ENCODE results near the gene PEX11G. TPM values are rescaled to one million over a fixed set of nuclear protein-coding genes. Genes with fewer than 3 reads are reported as not detected.

PEX11G gene
- total and polyA plus RNA-seq, 2 experiments from 2014 or later, result 2.2 TPM

DNA sequence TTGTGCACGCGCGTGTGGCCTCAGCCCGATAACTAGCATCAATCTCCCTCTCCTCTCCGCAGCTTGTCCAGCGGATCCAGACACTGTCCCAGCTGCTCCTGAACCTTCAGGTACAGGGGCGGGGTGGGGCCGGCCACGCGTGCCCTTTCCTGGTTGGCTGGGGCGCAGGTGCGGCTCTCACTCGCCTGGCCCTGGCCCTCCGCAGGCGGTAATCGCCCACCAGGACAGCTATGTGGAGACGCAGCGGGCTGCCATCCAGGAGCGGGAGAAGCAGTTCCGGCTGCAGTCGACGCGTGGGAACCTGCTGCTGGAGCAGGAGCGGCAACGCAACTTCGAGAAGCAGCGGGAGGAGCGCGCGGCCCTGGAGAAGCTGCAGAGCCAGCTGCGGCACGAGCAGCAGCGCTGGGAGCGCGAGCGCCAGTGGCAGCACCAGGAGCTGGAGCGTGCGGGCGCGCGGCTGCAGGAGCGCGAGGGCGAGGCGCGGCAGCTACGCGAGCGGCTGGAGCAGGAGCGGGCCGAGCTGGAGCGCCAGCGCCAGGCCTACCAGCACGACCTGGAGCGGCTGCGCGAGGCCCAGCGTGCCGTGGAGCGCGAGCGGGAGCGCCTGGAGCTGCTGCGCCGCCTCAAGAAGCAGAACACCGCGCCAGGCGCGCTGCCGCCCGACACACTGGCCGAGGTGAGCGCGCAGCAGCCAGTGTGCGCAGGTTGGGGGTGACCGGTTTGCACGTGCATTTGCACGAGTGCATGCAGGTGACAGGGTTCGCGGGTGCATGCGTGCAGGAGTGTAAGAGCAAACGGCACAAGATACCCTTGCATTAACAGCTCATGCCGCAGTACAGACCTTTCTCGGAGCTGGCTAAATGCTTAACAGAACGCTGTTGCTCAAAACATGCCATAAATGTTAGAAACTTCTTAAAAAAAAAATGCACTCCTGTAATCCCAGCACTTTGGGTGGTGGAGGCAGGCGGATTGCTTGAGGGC is 21.5 kb downstream of the PEX11G start (continued):
- TF ChIP-seq ZNF462 (CRISPR knock-in tag; IDR thresholded peaks at IDR 0.05), result no peak
- no peak for TF ChIP-seq ZNF331 (CRISPR knock-in tag; IDR thresholded peaks at IDR 0.05; ENCODE audit: low read depth)
- TF ChIP-seq, protein P1, sequence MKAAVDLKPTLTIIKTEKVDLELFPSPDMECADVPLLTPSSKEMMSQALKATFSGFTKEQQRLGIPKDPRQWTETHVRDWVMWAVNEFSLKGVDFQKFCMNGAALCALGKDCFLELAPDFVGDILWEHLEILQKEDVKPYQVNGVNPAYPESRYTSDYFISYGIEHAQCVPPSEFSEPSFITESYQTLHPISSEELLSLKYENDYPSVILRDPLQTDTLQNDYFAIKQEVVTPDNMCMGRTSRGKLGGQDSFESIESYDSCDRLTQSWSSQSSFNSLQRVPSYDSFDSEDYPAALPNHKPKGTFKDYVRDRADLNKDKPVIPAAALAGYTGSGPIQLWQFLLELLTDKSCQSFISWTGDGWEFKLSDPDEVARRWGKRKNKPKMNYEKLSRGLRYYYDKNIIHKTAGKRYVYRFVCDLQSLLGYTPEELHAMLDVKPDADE (IDR thresholded peaks at IDR 0.05), result no peak
- no peak for TF ChIP-seq ZNF114 (CRISPR knock-in tag; IDR thresholded peaks at IDR 0.05)
- no peak for TF ChIP-seq NANOG (IDR thresholded peaks at IDR 0.05; ENCODE audit: borderline replicate concordance)
- TF ChIP-seq EZH2phosphoT487 (IDR thresholded peaks at IDR 0.05; ENCODE audit: unreplicated experiment), result no peak
- TF ChIP-seq CREB1 (CRISPR knock-in tag; IDR thresholded peaks at IDR 0.05; ENCODE audit: low read depth), result no peak

Data from GM23338 (cell line).